ENCODE measurements around the gene CIC.

The CIC gene

DNA sequence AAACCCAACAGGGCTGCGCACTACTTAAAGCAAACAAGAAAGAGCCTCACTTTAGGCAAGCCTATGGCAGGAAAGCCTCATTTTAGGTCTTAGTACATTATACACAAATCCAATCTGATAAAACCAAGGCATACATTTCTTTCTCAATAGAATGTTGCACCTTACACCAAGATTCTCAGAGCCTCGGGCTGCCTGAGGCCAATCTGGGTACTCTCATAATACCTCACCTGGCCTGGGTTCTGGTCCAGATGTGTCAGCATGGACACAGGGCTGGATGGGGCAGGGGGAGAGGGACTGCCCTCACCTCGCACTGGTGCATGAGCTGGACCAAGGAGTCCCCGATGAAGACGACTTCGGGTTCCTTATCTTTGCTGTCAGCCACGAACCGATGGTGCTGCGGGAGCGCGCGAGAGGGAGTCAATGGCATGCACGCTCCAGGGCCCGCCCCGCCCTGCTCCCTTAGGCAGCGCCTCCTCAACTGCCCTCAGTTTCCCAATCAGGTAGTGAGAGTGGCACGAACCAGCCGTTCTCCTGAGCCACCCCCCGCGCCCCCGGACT is 32.7 kb downstream of the CIC start, which contains the start of gene PRR19:
Gene PRR19 (plus strand): TSS at position 487 of the 558 bp plus-strand sequence. CDS start 7,453 bp downstream, outside the sequence.
- Histone ChIP-seq H3K79me2 (ENCODE audit: insufficient read depth, low read length) (peaks cover 7% of the 10 kb centered on the region; the same call in 1 of the 2 replicates), H3K9ac (ENCODE audit: low read length) (peak within 1 kb of the TSS; percentile 88), H4K20me1 (ENCODE audit: low read depth, low read length) (no peaks in the 10 kb centered on the region), H3K27ac (ENCODE audit: low read depth, low read length) (peak within 1 kb of the TSS; percentile 37), H3K9me2 (replicated peaks; ENCODE audit: insufficient read depth, low read length) (no peaks in the 10 kb centered on the region), H3K4me3 (ENCODE audit: insufficient read depth, low read length, poor library complexity, severe bottlenecking) (peak within 1 kb of the TSS; percentile 84), H3K9me3 (ENCODE audit: insufficient read depth, low read length) (no peaks in the 10 kb centered on the region), H3K36me3 (ENCODE audit: low read length) (no peaks in the 10 kb centered on the region), H3K27me3 (ENCODE audit: low read length) (no peaks in the 10 kb centered on the region), H2AFZ (ENCODE audit: low read depth, low read length, severe bottlenecking) (peak within 1 kb of the TSS; percentile 84), H3F3A (ENCODE audit: insufficient read depth) (peaks cover 11% of the 10 kb centered on the region), H3K4me2 (ENCODE audit: low read depth, low read length, poor library complexity, severe bottlenecking) (peak within 1 kb of the TSS; percentile 83)
- TF ChIP-seq, protein P1, sequence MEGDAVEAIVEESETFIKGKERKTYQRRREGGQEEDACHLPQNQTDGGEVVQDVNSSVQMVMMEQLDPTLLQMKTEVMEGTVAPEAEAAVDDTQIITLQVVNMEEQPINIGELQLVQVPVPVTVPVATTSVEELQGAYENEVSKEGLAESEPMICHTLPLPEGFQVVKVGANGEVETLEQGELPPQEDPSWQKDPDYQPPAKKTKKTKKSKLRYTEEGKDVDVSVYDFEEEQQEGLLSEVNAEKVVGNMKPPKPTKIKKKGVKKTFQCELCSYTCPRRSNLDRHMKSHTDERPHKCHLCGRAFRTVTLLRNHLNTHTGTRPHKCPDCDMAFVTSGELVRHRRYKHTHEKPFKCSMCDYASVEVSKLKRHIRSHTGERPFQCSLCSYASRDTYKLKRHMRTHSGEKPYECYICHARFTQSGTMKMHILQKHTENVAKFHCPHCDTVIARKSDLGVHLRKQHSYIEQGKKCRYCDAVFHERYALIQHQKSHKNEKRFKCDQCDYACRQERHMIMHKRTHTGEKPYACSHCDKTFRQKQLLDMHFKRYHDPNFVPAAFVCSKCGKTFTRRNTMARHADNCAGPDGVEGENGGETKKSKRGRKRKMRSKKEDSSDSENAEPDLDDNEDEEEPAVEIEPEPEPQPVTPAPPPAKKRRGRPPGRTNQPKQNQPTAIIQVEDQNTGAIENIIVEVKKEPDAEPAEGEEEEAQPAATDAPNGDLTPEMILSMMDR (IDR thresholded peaks at IDR 0.05; ENCODE audit: insufficient read depth, low read length, poor library complexity, severe bottlenecking), result no peak
- no peak for TF ChIP-seq EZH2phosphoT487 (conservative IDR thresholded peaks at IDR 0.05; ENCODE audit: low read length)

DNA sequence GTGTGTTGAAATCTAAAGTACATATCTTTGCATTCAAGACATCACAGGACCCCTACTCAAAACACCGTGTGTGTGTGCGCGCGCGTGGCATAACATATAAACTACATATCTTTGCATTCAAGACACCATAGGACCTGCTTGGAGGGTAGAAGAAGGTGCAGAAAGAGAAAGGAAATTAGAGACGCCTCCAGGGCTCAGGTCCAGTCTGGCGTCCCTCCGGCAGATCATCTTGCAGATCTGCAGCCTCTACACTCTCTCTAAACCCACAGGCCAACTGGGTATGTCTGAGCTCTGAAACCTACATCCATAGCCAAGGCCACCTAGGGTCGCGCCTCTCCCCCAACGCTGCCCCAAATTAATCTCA is 34.0 kb downstream of the CIC start:
- no peaks in the 10 kb centered on the region for H3K9me3 ChIP-seq (ENCODE audit: insufficient read depth, low read length)
- H3K79me2 ChIP-seq (ENCODE audit: insufficient read depth, low read length), result peaks cover 7% of the 10 kb centered on the region; the same call in 1 of the 2 replicates
- H3K4me3 ChIP-seq (ENCODE audit: insufficient read depth, low read length, poor library complexity, severe bottlenecking), result no peak overlapping the region
- no peaks in the 10 kb centered on the region for H3K9me2 ChIP-seq (replicated peaks; ENCODE audit: insufficient read depth, low read length)
- peaks cover 11% of the 10 kb centered on the region for H3F3A ChIP-seq (ENCODE audit: insufficient read depth)
- H3K9ac ChIP-seq (ENCODE audit: low read length), result 0 out of 2 replicates have a peak overlapping the region, but pooled peaks have one; percentile 88
- H3K36me3 ChIP-seq (ENCODE audit: low read length), result no peaks in the 10 kb centered on the region
- no peaks in the 10 kb centered on the region for H4K20me1 ChIP-seq (ENCODE audit: low read depth, low read length)
- H2AFZ ChIP-seq (ENCODE audit: low read depth, low read length, severe bottlenecking), result peak overlapping the region; percentile 36
- H3K27ac ChIP-seq (ENCODE audit: low read depth, low read length), result no peak overlapping the region
- TF ChIP-seq, protein P1 (IDR thresholded peaks at IDR 0.05; ENCODE audit: insufficient read depth, low read length, poor library complexity, severe bottlenecking), result no peak
- TF ChIP-seq EZH2phosphoT487 (conservative IDR thresholded peaks at IDR 0.05; ENCODE audit: low read length), result no peak
- no peaks in the 10 kb centered on the region for H3K27me3 ChIP-seq (ENCODE audit: low read length)
- peak overlapping the region; percentile 83 for H3K4me2 ChIP-seq (ENCODE audit: low read depth, low read length, poor library complexity, severe bottlenecking)

DNA sequence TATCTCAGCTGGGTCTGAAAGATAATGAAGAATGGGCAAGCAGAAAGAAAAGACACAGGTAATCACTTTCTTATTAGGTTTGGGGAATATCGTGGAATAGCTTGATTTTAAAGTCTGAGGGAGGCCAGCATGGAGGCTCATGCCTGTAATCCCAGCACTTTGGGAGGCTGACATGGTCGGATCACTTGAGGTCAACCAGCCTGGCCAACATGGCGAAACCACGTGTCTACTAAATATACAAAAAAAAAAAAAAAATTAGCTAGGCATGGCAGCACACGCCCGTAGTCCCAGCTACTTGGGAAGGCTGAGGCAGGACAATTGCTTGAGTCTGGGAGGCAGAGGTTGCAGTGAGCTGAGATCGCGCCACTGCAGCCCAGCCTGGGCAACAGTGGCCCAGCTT is 34.8 kb downstream of the CIC start:
- H3F3A ChIP-seq (ENCODE audit: insufficient read depth), result peaks cover 11% of the 10 kb centered on the region
- no peaks in the 10 kb centered on the region for H3K27me3 ChIP-seq (ENCODE audit: low read length)
- no peak overlapping the region for H2AFZ ChIP-seq (ENCODE audit: low read depth, low read length, severe bottlenecking)
- H3K27ac ChIP-seq (ENCODE audit: low read depth, low read length), result no peak overlapping the region
- no peak overlapping the region for H3K4me2 ChIP-seq (ENCODE audit: low read depth, low read length, poor library complexity, severe bottlenecking)
- no peak overlapping the region for H3K4me3 ChIP-seq (ENCODE audit: insufficient read depth, low read length, poor library complexity, severe bottlenecking)
- peaks cover 7% of the 10 kb centered on the region; the same call in 1 of the 2 replicates for H3K79me2 ChIP-seq (ENCODE audit: insufficient read depth, low read length)
- no peak overlapping the region for H3K9ac ChIP-seq (ENCODE audit: low read length)
- H3K9me3 ChIP-seq (ENCODE audit: insufficient read depth, low read length), result no peaks in the 10 kb centered on the region
- H3K9me2 ChIP-seq (replicated peaks; ENCODE audit: insufficient read depth, low read length), result no peaks in the 10 kb centered on the region
- no peaks in the 10 kb centered on the region for H4K20me1 ChIP-seq (ENCODE audit: low read depth, low read length)
- TF ChIP-seq EZH2phosphoT487 (conservative IDR thresholded peaks at IDR 0.05; ENCODE audit: low read length), result no peak
- TF ChIP-seq, protein P1 (IDR thresholded peaks at IDR 0.05; ENCODE audit: insufficient read depth, low read length, poor library complexity, severe bottlenecking), result no peak
- no peaks in the 10 kb centered on the region for H3K36me3 ChIP-seq (ENCODE audit: low read length)
